ENCODE data around the gene MGAT4C. TPM values are rescaled to one million over a fixed set of nuclear protein-coding genes. Genes with fewer than 3 reads are reported as not detected.
"Not testable (repeated sequence)": the region's sequence is repeated elsewhere in the genome, so short reads cannot be mapped to it uniquely, and the experiment has no call there.

Gene MGAT4C
- total RNA-seq, 1 donor from 2014 or later = not detected

DNA sequence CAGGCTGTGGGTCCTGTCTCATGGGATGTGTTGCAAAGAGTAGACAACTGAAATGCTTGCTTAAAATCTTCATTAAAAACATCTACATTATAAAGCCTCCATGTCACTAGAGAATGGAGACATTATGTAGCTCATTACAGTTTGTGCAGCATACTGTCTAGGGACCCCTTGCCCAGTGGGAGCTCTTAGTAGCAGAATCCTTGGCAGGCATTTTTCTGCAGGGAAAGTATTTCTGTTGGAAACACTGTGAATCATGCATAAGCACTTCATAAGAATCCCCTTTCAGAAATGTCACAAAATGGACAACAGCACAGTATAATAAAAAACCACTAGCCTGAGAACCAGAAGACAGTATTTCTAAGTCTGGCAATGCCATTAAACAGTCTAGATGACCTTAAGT, 174.3 kb downstream of the MGAT4C start:
- H3K9me3 Mint-ChIP-seq = peaks cover 2% of the 10 kb centered on the region
- H3K27ac Mint-ChIP-seq = no peak overlapping the region
- no peak overlapping the region for H3K4me3 Mint-ChIP-seq

DNA sequence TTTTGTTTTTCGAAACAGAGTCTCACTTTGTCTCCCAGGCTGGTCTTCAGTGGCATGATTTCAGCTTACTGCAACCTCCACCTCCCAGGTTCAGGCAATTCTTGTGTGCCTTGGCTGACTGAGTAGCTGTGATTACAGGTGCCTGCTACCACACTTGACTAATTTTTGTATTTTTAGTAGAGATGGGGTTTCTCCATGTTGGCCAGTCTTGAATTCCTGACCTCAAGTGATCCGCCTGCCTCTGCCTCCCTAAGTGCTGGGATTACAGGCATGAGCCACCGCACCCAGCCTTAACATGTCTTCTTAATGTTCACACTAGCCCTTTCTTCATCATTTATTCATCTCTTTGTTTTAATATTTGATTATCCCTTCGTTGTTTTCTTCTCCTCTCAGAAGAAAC, 197.1 kb downstream of the MGAT4C start:
- H3K36me3 ChIP-seq; H4K20me1 ChIP-seq (ENCODE audit: low read depth); H3K79me2 ChIP-seq (ENCODE audit: low read depth); H3K27me3 ChIP-seq; H3K4me1 Mint-ChIP-seq; H3K9me3 ChIP-seq (ENCODE audit: low read depth); H3K9ac ChIP-seq; H3K27ac Mint-ChIP-seq; H3K36me3 Mint-ChIP-seq; H3K4me3 Mint-ChIP-seq; DNase-seq (ENCODE audit: low spot score); H2AFZ ChIP-seq (replicated peaks); H3K27ac ChIP-seq; H3K4me2 ChIP-seq; H3K9me3 Mint-ChIP-seq; H3K4me1 ChIP-seq; H3K4me3 ChIP-seq; H3F3A ChIP-seq (ENCODE audit: low read depth); H3K27me3 Mint-ChIP-seq (ENCODE audit: insufficient read depth, low read depth): not testable (repeated sequence)

More for the DNA sequence above, 174.3 kb downstream of the MGAT4C start:
- Histone ChIP-seq H3F3A (ENCODE audit: low read depth) (no peaks in the 10 kb centered on the region), H3K9me3 (ENCODE audit: low read depth) (no peaks in the 10 kb centered on the region), H4K20me1 (ENCODE audit: low read depth) (no peaks in the 10 kb centered on the region), H3K9ac (no peak overlapping the region), H3K27me3 (no peaks in the 10 kb centered on the region), H3K4me3 (no peak overlapping the region), H3K4me1 (no peaks in the 10 kb centered on the region), H3K36me3 (no peaks in the 10 kb centered on the region), H3K79me2 (ENCODE audit: low read depth) (no peaks in the 10 kb centered on the region), H3K27ac (no peak overlapping the region), H3K4me2 (no peak overlapping the region), H2AFZ (replicated peaks) (no peak overlapping the region)
- Mint-ChIP-seq H3K4me1 (peaks cover 4% of the 10 kb centered on the region), H3K27me3 (ENCODE audit: insufficient read depth, low read depth) (no peaks in the 10 kb centered on the region), H3K36me3 (no peaks in the 10 kb centered on the region)
- TF ChIP-seq EZH2phosphoT487 (IDR thresholded peaks at IDR 0.05) (no peak), EZH2 (IDR thresholded peaks at IDR 0.05) (no peak)
- no peak for DNase-seq (ENCODE audit: low spot score)

GRCh38 chr12:86057092-86057845, 198.9 kb downstream of the MGAT4C start:
- H3K27ac Mint-ChIP-seq = no peak overlapping the region
- H3K36me3 ChIP-seq = no peaks in the 10 kb centered on the region

GRCh38 chr12:86052921-86053320, 203.3 kb downstream of the MGAT4C start:
- H3K9me3 ChIP-seq (ENCODE audit: low read depth) = no peaks in the 10 kb centered on the region
- no peaks in the 10 kb centered on the region for H3K4me1 ChIP-seq
- TF ChIP-seq EZH2 (IDR thresholded peaks at IDR 0.05) (no peak), EZH2phosphoT487 (IDR thresholded peaks at IDR 0.05) (no peak), CTCF (IDR thresholded peaks at IDR 0.05) (no peak)
- DNase-seq (ENCODE audit: low spot score) = no peak
- H3K4me3 ChIP-seq = no peak overlapping the region
- no peaks in the 10 kb centered on the region for H3K27me3 ChIP-seq
- H4K20me1 ChIP-seq (ENCODE audit: low read depth) = no peaks in the 10 kb centered on the region
- Mint-ChIP-seq H3K27me3 (ENCODE audit: insufficient read depth, low read depth) (no peaks in the 10 kb centered on the region), H3K36me3 (no peaks in the 10 kb centered on the region), H3K4me3 (no peak overlapping the region), H3K9me3 (no peaks in the 10 kb centered on the region), H3K4me1 (no peaks in the 10 kb centered on the region), H3K27ac (no peak overlapping the region)
- H3K4me2 ChIP-seq = no peak overlapping the region
- no peak overlapping the region for H3K27ac ChIP-seq
- no peak overlapping the region for H2AFZ ChIP-seq (replicated peaks)
- H3F3A ChIP-seq (ENCODE audit: low read depth) = no peaks in the 10 kb centered on the region
- H3K9ac ChIP-seq = no peak overlapping the region
- H3K36me3 ChIP-seq = no peaks in the 10 kb centered on the region
- no peaks in the 10 kb centered on the region for H3K79me2 ChIP-seq (ENCODE audit: low read depth)

More at GRCh38 chr12:86057092-86057845, 198.9 kb downstream of the MGAT4C start:
- Mint-ChIP-seq H3K36me3 (no peaks in the 10 kb centered on the region), H3K4me1 (no peaks in the 10 kb centered on the region), H3K27me3 (ENCODE audit: insufficient read depth, low read depth) (peaks cover 2% of the 10 kb centered on the region), H3K9me3 (peaks cover 7% of the 10 kb centered on the region), H3K4me3 (no peak overlapping the region)
- H3K79me2 ChIP-seq (ENCODE audit: low read depth) = no peaks in the 10 kb centered on the region
- H3K4me2 ChIP-seq = no peak overlapping the region
- H3K4me3 ChIP-seq = no peak overlapping the region
- H3K9ac ChIP-seq = no peak overlapping the region
- no peaks in the 10 kb centered on the region for H3K9me3 ChIP-seq (ENCODE audit: low read depth)
- no peaks in the 10 kb centered on the region for H3K4me1 ChIP-seq
- no peaks in the 10 kb centered on the region for H3F3A ChIP-seq (ENCODE audit: low read depth)
- DNase-seq (ENCODE audit: low spot score) = no peak
- no peaks in the 10 kb centered on the region for H3K27me3 ChIP-seq
- H2AFZ ChIP-seq (replicated peaks) = no peak overlapping the region
- no peak for TF ChIP-seq CTCF (IDR thresholded peaks at IDR 0.05)
- no peak for TF ChIP-seq EZH2 (IDR thresholded peaks at IDR 0.05)
- no peak for TF ChIP-seq EZH2phosphoT487 (IDR thresholded peaks at IDR 0.05)
- no peaks in the 10 kb centered on the region for H4K20me1 ChIP-seq (ENCODE audit: low read depth)
- no peak overlapping the region for H3K27ac ChIP-seq
